MM.1S (cell line): Measurements from ENCODE around the gene RHEB.

Experiments used
- CTCF ChIP-seq: fragments of 300-600 bp; sonication (generic); IDR thresholded peaks from 2 replicates; pipeline ENCODE4 v1.5.1; 2016; ENCODE audit warnings: antibody characterized with exemption, low read length, mixed read lengths
- EZH2 ChIP-seq: fragments of 300-600 bp; sonication (generic); optimal IDR thresholded peaks from 2 replicates; pipeline ENCODE3; 2017; ENCODE audit warnings: low read depth, mild to moderate bottlenecking, antibody characterized with exemption, low read length, mixed read lengths
- EZH2phosphoT487 ChIP-seq: fragments of 300-600 bp; sonication (generic); IDR thresholded peaks from 2 replicates; pipeline ENCODE4 v1.6.1; 2018; ENCODE audit warnings: antibody characterized with exemption, low read length

GRCh38 chr7:151553356-151553755, 33.7 kb upstream of the RHEB start:
- no peak for TF ChIP-seq CTCF
- no peak for TF ChIP-seq EZH2
- no peak for TF ChIP-seq EZH2phosphoT487
